PC-3 (cell line): ENCODE measurements around the gene RTKN2. TPM values are rescaled to one million over a fixed set of nuclear protein-coding genes. Genes with fewer than 3 reads are reported as not detected.
"Not testable (repeated sequence)": the region's sequence is repeated elsewhere in the genome, so short reads cannot be mapped to it uniquely, and the experiment has no call there.

Experiments
- ATAC-seq: fragments of 200-7000 bp; cut with Tn5 transposase; 2 replicates; pipeline ENCODE4 v1.9.1; 2020; ENCODE audit warnings: mild to moderate bottlenecking, moderate library complexity
- BruUV-seq: library from RNA; stranded (reverse); fragments of 400-500 nt; replicated peaks from 2 replicates; lab custom pipeline; 2021; lab: Mats Ljungman, UMichigan
- CTCF ChIA-PET: fragments of 300-600 bp; sonication (Branson Sonifier 250); formaldehyde crosslinking; loops from one replicate; lab custom pipeline; 2022; ENCODE audit warnings: antibody characterized with exemption; lab: Charles Lee
- POLR2A ChIA-PET: fragments of 300-600 bp; sonication (Branson Sonifier 250); formaldehyde crosslinking; loops from one replicate; lab custom pipeline; 2022; ENCODE audit warnings: antibody characterized with exemption; ENCODE audit not compliant: unreplicated experiment; lab: Charles Lee
- DNase-seq: peaks from one replicate; pipeline ENCODE4 v3.0.0-alpha.2; 2015
- H2AFZ ChIP-seq: fragments of 300-600 bp; sonication (generic); 2 replicates; pipeline ENCODE4 v1.6.0; 2016; ENCODE audit warnings: antibody characterized with exemption, low read length
- H3F3A ChIP-seq: fragments of 300-600 bp; sonication (generic); one replicate; pipeline ENCODE4 v1.6.0; 2017; ENCODE audit warnings: antibody characterized with exemption, low read length, control low read depth, mild to moderate bottlenecking; ENCODE audit not compliant: unreplicated experiment
- H3K27ac ChIP-seq: fragments of 300-600 bp; sonication (generic); 2 replicates; pipeline ENCODE4 v1.5.1; 2016; ENCODE audit warnings: mild to moderate bottlenecking, low read length
- H3K27me3 ChIP-seq: fragments of 300-600 bp; sonication (generic); 2 replicates; pipeline ENCODE4 v1.6.1; 2016; ENCODE audit warnings: low read length, mixed read lengths
- H3K36me3 ChIP-seq: fragments of 300-600 bp; sonication (generic); 2 replicates; pipeline ENCODE4 v1.6.1; 2016; ENCODE audit warnings: low read depth, mixed run types, low read length, mixed read lengths
- H3K4me1 ChIP-seq: fragments of 300-600 bp; sonication (generic); 2 replicates; pipeline ENCODE4 v1.5.1; 2016; ENCODE audit warnings: low read length; ENCODE audit not compliant: insufficient read depth
- H3K4me2 ChIP-seq: fragments of 300-600 bp; sonication (generic); 2 replicates; pipeline ENCODE4 v1.6.0; 2016; ENCODE audit warnings: low read length
- H3K4me3 ChIP-seq: fragments of 300-600 bp; sonication (generic); 2 replicates; pipeline ENCODE4 v1.5.1; 2016; ENCODE audit warnings: mild to moderate bottlenecking, low read length, mixed read lengths
- H3K79me2 ChIP-seq: fragments of 300-600 bp; sonication (generic); 2 replicates; pipeline ENCODE4 v1.6.1; 2017; ENCODE audit warnings: low read length, mixed read lengths
- H3K9ac ChIP-seq: fragments of 300-600 bp; sonication (generic); 2 replicates; pipeline ENCODE4 v1.6.0; 2016; ENCODE audit warnings: mild to moderate bottlenecking, low read length
- H3K9me2 ChIP-seq: fragments of 300-600 bp; sonication (generic); replicated peaks from 2 replicates; pipeline ENCODE4 v1.6.1; 2016; ENCODE audit warnings: mixed run types, low read length, mixed read lengths
- H3K9me3 ChIP-seq: fragments of 300-600 bp; sonication (generic); 2 replicates; pipeline ENCODE4 v1.6.1; 2016; ENCODE audit warnings: low read length, mixed read lengths
- H4K20me1 ChIP-seq: fragments of 300-600 bp; sonication (generic); 2 replicates; pipeline ENCODE4 v1.6.1; 2016; ENCODE audit warnings: low read length, mixed read lengths
- CTCF ChIP-seq: fragments of 300-600 bp; sonication (generic); conservative IDR thresholded peaks from 2 replicates; pipeline ENCODE4 v1.5.1; 2017; ENCODE audit warnings: antibody characterized with exemption, low read depth, mild to moderate bottlenecking, low read length
- EZH2 ChIP-seq: fragments of 300-600 bp; sonication (generic); IDR thresholded peaks from one replicate; pipeline ENCODE4 v1.6.1; 2017; ENCODE audit warnings: antibody characterized with exemption, mild to moderate bottlenecking, low read length; ENCODE audit not compliant: unreplicated experiment
- EZH2phosphoT487 ChIP-seq: fragments of 300-600 bp; sonication (generic); IDR thresholded peaks from 2 replicates; pipeline ENCODE4 v1.6.1; 2018; ENCODE audit warnings: mild to moderate bottlenecking, antibody characterized with exemption, low read length, borderline replicate concordance
- intact Hi-C: fragments of 100-400 bp; cut with micrococcal nuclease; formaldehyde crosslinking; loops from 2 replicates; pipeline ENCODE4 v1.9.0; 2023
- total RNA-seq: library from RNA; depleted of rRNA; stranded (reverse); fragments of >200 nt; gene quantifications from 2 replicates; pipeline ENCODE4 v1.2.3, GENCODE V29; 2014

The RTKN2 gene
- total RNA-seq, 1 experiment from 2014 or later = 26.6 TPM

DNA sequence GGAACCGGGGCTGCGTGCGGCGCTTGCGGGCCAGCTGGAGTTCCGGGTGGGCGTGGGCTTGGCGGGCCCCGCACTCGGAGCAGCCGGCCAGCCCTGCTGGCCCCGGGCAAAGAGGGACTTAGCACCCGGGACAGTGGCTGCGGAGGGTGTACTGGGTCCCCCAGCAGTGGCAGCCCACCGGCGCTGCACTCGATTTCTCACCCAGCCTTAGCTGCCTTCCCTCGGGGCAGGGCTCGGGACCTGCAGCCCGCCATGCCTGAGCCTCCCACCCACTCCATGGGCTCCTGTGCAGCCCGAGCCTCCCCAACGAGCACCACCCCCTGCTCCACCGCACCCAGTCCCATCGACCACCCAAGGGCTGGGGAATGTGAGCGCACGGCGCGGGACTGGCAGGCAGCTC, 11.7 kb upstream of the RTKN2 start:
- ATAC-seq, H3K27me3 ChIP-seq, H3K9me3 ChIP-seq, DNase-seq, H3F3A ChIP-seq, CTCF ChIA-PET, H3K9ac ChIP-seq, H2AFZ ChIP-seq, H3K9me2 ChIP-seq, H4K20me1 ChIP-seq, H3K36me3 ChIP-seq, POLR2A ChIA-PET, H3K4me2 ChIP-seq, H3K27ac ChIP-seq, H3K4me3 ChIP-seq, intact Hi-C loops, H3K4me1 ChIP-seq, H3K79me2 ChIP-seq, BruUV-seq: not testable (repeated sequence)

GRCh38 chr10:62278441-62278910, 9.8 kb upstream of the RTKN2 start:
- ChIA-PET POLR2A (interaction anchor here (0.6 kb wide), 1 partner anchor 905 kb away, joined by 4 read pairs; no protein-coding TSS in a partner anchor), CTCF (interaction anchor here (0.6 kb wide), 1 partner anchor 291 kb away, joined by 4 read pairs; no protein-coding TSS in a partner anchor)
- no TSS peak for BruUV-seq
- Histone ChIP-seq H3K4me2 (no peak overlapping the region), H3K27ac (no peak overlapping the region), H3K4me1 (no peaks in the 10 kb centered on the region), H3F3A (no peaks in the 10 kb centered on the region), H3K36me3 (no peaks in the 10 kb centered on the region), H3K79me2 (no peaks in the 10 kb centered on the region), H2AFZ (no peak overlapping the region), H3K27me3 (no peaks in the 10 kb centered on the region), H3K9ac (no peak overlapping the region), H4K20me1 (no peaks in the 10 kb centered on the region), H3K9me2 (no peaks in the 10 kb centered on the region), H3K4me3 (no peak overlapping the region), H3K9me3 (no peaks in the 10 kb centered on the region)
- DNase-seq = peak; percentile 28
- intact Hi-C loops = no loop called here
- peak; percentile 15 for ATAC-seq
- TF ChIP-seq CTCF (no peak), EZH2phosphoT487 (no peak), EZH2 (no peak)

GRCh38 chr10:62277971-62278370, 9.3 kb upstream of the RTKN2 start:
- H4K20me1 ChIP-seq = no peaks in the 10 kb centered on the region
- H3F3A ChIP-seq = no peaks in the 10 kb centered on the region
- ChIA-PET POLR2A (no interaction called here), CTCF (no interaction called here)
- no peak overlapping the region for H3K4me2 ChIP-seq
- H3K79me2 ChIP-seq = no peaks in the 10 kb centered on the region
- H3K27ac ChIP-seq = no peak overlapping the region
- no peak overlapping the region for H3K4me3 ChIP-seq
- DNase-seq (no peak), ATAC-seq (peak; percentile 24; the same call in 1 of the 2 replicates)
- no peak for TF ChIP-seq CTCF
- TF ChIP-seq EZH2phosphoT487 = no peak
- TF ChIP-seq EZH2 = no peak
- no TSS peak for BruUV-seq
- H3K4me1 ChIP-seq = no peaks in the 10 kb centered on the region
- H3K36me3 ChIP-seq = no peaks in the 10 kb centered on the region
- no peaks in the 10 kb centered on the region for H3K9me3 ChIP-seq
- H3K9me2 ChIP-seq = no peaks in the 10 kb centered on the region
- H3K9ac ChIP-seq = no peak overlapping the region
- H2AFZ ChIP-seq = no peak overlapping the region
- intact Hi-C loops = no loop called here
- no peaks in the 10 kb centered on the region for H3K27me3 ChIP-seq
